Upper lobe of left lung (tissue), 4 donors: ENCODE results near the gene ARID1B.

Experiments
- EP300 ChIP-seq, 4 donors: sonication (generic); formaldehyde crosslinking; IDR thresholded peaks; one replicate each; pipeline ENCODE4 v1.5.1; 2017; ENCODE audit warnings: antibody characterized with exemption in 4 of 4, control low read depth in 2 of 4
- POLR2A ChIP-seq, 4 donors: fragments of 450-650 bp; IDR thresholded peaks; one replicate each; pipeline ENCODE4 v1.5.1; 2016 to 2017; ENCODE audit warnings: antibody characterized with exemption in 4 of 4, mild to moderate bottlenecking in 2 of 4
- POLR2AphosphoS5 ChIP-seq, 2 donors: sonication (generic); formaldehyde crosslinking; IDR thresholded peaks; one replicate each; pipeline ENCODE4 v1.5.1; 2017; ENCODE audit warnings: antibody characterized with exemption in 2 of 2
- TF ChIP-seq, protein P1 (sequence below), 6 experiments: fragments of 450-650 bp in 4 of 6; fragments of 200-600 bp in 2 of 6; sonication (generic) in 2 of 6; IDR thresholded peaks; one replicate each; pipeline ENCODE4 v1.5.1; 2016 to 2019; ENCODE audit warnings: antibody characterized with exemption in 6 of 6

DNA sequence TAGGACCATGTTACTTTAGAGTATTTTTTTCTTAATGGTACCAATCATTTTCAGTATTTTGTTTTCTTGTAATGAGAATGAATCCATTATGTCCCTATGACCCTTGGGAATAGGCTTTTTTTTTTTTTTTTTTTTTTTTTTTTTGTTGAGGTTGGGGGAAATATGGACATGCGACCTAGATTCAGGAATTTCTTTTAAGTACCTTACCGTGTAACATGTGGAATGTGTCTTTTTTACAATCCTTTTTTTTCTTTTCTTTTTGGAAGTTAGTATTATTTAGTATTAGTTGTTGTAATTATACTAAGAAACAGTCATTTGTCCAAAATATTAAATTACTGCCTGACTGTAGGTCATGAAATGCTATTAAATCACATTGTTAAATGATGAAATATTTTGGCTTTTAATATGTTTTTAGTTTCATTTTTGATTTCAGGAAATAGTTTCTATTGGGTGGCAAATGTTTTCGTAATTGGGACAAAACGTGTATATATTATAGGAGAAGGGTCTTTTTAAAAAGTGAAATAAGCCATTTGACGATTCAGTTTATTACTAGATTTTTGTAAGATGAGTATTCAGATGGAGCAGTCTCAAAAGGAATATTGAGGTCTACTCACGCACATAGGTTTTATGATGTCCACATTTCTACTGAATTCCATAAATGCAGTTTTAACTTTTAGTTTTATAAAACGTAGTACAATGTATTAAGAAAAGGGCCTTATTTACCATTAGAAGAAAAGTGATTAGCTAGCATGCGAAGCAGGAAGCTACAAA, 4.9 kb downstream of the ARID1B start:
- TF ChIP-seq, protein P1, sequence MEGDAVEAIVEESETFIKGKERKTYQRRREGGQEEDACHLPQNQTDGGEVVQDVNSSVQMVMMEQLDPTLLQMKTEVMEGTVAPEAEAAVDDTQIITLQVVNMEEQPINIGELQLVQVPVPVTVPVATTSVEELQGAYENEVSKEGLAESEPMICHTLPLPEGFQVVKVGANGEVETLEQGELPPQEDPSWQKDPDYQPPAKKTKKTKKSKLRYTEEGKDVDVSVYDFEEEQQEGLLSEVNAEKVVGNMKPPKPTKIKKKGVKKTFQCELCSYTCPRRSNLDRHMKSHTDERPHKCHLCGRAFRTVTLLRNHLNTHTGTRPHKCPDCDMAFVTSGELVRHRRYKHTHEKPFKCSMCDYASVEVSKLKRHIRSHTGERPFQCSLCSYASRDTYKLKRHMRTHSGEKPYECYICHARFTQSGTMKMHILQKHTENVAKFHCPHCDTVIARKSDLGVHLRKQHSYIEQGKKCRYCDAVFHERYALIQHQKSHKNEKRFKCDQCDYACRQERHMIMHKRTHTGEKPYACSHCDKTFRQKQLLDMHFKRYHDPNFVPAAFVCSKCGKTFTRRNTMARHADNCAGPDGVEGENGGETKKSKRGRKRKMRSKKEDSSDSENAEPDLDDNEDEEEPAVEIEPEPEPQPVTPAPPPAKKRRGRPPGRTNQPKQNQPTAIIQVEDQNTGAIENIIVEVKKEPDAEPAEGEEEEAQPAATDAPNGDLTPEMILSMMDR (IDR thresholded peaks at IDR 0.05), result no peak
- TF ChIP-seq POLR2A (IDR thresholded peaks at IDR 0.05), result no peak
- no peak for TF ChIP-seq POLR2AphosphoS5 (IDR thresholded peaks at IDR 0.05)
- TF ChIP-seq EP300 (IDR thresholded peaks at IDR 0.05), result no peak
